Raji (cell line): ENCODE results near the gene MRAP.

Experiments used
- POLR2A ChIP-seq: IDR thresholded peaks from 2 replicates; pipeline ENCODE4 v1.6.1; 2011; ENCODE audit warnings: low read depth, low read length, control low read depth; ENCODE audit not compliant: insufficient read depth

Gene MRAP

DNA sequence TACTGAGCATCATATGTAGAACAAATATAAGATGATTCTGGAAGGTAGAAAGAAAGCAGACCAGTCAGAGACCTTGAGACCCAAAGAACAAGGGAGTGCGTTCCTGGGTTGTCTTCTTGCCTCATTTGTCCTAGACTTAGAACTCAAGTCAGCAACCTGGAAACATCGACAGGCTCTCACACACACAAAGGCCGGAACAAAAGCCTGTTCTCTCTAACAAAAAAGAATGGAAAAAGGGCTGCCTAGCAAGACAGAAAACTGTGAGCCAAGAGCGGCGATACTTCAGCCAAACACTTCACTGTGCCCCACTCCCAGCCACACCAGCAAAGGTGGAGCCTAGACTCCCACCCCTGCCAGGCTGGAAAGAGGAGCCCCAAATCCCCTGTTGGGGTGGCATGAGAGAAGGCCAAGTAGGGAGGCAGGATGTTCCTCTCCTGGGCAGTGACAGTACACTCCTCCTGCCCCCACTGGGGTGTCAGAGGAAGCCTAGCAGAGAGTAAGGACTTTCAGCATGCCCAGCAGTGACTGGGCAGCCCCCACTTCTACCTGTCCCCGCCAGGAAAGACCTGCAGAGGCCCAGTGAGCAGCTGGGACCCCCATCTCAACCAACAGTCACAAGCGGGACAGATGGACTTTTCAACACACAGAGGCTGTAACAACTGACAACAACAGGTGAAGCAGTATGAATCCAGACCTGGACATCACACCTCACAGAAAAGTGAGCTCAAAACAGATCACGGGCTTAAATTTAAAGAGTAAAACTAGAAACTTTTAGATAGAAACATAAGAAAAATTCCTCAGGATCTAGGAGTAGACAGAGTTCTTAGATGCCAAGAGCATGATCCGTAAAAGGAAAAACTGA lies 33.0 kb downstream of the MRAP start:
- TF ChIP-seq POLR2A: no peak

DNA sequence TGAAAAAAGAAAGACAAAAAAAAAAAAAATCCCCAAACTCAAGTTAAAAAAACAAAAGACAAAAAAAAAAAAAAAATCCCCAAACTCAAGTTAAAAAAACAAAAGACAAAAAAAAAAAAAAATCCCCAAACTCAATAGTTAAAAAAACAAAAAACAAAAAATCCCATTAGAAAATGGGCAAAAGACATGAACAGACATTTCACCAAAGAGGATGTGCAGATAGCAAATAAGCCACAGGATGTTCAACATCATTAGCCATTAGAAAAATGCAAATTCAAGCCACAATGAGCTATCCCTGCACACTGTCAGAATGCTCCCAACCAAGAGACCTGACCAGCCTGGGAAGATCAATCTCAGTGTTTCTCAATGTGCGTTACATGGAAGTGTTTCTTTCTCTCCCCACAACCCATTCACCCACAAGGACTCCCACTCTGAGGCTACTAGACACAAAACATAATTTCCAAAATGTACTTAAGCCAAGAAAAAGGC lies 33.9 kb downstream of the MRAP start:
- no peak for TF ChIP-seq POLR2A

DNA sequence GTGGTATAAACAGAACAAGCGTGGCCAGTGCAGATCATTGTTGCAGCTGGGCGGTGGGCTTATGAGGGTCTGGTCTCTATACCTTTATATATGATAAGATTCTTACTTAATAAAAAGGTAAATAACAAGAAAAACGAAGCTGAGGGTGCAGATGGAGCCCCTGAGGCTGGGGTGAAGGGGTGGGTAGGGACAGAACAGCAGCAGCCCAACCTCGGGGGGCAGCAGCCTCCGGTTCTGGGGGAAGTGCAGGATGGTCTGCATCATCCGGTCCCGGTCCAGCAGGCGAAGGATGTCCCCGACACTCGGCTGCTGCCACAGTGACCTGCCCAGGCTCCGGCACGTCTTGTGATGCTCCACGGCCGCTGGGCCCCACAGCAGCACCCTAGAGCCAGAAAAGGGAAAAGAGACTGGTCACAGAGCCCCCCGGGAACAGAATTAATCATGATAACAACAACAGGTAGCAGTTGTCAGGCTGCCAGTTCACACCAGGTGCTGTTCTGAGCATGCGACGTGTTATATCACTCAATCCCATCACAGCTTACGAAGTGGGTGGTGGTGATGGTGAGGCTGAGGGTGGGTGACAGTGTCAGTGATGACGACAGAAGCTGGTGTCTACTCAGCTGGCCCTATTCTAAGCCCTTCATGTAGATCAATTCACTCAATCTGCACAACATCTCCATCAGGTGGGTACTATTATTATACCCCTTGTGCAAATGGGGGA lies 35.5 kb downstream of the MRAP start:
- no peak for TF ChIP-seq POLR2A

DNA sequence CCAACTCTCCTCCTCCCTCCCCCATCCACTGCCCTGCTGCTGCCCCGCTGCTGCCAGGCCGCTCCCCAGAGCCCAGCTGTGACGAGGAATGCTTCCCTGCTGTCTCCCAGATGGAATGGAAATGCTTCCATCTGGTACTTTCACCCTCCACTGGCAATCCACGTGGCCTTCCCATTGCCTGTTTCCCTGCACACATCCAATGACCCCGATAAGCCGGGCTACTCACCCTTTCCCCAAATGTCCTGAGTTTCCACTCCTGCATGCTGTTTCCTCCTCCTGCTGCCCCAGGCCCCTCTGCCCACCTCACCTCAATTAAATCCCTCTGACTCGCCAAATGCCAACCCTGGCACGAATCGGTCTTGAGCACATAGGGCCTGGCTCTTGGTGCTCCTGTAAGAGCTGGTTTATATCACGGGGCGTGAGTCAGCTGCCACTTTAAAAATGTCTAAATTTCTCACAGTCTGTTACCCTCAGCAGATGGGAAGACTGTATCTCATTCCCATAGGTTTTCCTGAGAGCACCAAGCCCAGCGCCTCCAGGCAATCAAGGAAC lies 36.4 kb downstream of the MRAP start:
- no peak for TF ChIP-seq POLR2A

DNA sequence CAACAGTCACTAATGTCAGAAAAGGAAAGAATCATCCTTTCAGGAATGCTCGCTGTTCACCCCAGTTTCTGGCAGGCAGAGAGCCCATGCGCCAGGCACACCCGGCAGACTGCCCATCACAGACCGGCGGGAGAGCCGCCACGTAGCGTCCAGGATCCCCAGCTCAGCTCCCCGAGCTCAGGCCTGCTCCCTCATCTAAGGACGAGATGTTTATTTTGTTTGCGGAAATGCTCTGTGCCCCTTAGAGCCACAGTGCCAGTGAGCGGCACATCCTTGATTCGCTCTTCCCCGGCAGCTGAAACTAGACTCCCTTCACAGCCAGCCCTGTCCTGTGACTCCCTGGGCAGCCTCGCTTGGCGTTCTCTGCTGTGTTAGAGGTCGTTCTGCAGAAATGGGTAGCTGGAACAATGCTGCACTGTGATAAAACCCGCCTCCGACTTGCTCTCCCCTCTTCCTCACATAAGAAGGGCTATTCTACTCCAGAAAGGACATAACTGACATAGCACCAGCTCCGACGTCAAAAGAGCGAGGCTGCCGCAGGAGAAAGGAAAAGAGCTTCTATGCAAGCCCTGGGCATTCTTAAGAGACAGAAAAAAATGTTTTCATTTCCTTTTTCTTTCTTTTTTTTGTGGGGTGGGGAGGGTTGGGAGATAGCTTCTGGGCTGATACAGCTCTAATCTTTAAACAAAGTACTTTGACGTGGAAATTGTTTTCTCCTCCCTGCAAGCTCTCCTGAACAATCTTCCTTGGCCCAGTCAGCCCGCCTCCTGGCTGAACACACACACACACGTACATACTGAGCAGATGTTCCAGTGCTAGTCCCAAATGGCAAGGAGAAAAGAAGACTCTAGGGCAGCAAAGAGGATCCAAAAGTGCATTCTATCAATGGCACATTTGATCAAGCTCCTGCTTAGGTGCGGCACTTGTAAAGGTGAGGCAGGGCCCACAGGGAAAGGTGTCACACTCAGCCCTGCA lies 37.2 kb downstream of the MRAP start:
- no peak for TF ChIP-seq POLR2A

DNA sequence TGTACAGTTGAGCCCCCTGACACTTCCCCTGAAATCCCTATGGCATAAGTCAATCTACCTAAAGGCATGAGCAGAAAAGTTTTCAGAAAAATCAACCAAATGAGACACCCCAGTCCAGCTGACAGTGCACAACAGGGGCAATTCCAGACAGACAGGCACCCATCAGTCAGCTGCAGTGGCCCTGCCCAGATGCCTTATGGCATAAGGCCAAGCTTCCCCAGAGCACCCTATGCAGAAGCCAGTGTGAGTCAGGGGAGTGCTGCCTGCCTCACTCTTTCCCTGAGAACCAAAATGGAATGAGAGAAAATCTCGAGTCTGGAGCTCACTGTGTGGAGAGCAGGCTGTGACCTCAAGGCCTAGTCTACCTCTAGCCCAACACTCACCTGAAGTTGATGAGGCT lies 38.1 kb downstream of the MRAP start:
- TF ChIP-seq POLR2A: no peak

DNA sequence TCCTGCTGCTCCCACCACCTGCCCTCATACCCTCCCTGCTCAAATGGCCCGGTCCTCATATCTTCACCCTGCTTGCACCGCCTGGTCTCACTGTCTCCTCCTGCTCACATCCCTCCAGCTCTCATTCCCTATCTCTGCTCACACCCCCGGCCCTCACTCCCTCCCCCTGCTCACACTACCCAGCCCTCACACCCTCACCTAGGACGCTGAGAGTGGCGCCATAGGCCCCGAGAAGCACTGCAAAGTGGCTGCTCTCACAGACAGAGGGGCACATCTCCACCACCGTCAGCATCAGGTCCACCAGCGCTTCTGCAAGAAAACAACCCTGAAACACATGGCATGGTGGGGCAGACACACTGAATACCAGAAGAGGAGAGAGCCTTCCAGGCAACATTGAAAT lies 38.6 kb downstream of the MRAP start:
- TF ChIP-seq POLR2A: no peak

DNA sequence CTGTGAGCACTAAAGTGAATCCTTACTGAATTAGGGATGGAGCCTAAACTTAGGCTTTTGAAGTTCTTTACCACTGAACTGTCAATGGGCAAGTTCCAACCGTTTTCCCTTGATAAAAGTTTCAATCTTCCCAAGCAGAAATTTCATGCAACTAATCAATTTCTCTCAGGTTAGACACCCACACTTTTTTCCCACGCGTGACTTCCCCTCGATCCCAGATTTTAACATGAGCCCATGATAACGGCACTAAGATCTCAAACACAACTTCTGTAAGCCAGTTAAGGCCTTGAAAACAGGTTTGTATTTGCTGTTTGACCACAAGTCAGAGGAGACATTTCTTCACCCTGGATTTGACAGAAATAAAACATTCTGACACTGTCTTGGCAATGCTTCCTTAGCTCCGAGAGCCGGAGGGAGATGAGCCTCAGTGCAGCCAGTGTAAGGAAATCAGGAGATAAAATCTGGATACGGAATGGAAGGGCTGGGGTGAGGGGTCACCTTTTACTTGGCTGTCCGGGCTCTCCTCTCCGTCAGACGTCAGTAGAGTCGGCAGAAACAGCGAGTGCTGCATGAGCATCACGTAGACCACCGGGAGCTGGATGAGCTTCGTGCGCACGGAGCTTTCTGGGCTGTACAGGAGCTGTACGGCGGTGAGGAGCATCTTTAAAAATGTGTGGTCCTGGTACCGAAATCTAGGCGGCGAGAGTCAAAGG lies 39.7 kb downstream of the MRAP start:
- TF ChIP-seq POLR2A: no peak

DNA sequence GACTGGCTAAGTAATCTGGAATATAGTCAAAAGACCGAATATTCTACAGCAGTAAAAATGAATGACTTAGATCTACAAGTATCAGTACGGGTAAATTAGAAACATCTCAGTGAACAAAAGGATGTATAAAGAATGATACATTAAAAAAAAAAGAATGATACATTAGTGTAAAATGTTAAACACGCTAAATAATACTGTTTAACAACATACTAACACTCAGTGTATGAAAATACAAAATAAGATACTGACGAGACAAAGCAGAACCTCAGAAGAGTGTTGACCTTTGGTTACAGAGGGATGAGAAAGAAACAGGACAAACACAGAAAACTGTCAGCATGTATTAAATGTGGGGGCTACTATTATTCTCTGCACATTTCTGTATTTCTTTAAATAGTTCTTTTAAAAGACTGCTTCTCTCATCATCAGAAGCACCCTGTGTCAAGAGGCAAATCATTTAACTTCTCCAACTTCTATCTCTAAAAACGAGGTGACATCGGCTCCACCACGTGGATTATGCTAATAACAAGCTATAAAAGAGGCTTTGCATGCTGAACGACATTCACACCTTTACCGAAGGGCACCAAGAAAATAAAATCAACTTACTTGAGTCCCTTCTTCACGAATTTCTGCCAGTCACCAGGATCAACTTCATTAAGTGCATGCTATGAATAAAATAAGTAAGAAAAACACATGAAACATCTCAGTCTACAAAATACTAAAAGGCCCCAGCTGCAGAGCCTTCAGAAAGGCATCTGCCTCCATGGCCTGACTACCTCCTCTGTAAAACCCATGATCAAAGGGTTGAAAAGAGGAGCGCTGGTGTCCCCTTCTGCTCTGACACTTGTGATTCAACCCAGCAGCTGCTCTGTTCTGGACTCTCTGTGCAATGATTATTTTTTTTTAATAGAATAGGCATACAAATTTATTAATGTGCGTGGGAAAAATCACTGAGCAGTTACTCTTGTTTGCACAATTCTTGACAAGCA lies 42.5 kb downstream of the MRAP start:
- TF ChIP-seq POLR2A: no peak

DNA sequence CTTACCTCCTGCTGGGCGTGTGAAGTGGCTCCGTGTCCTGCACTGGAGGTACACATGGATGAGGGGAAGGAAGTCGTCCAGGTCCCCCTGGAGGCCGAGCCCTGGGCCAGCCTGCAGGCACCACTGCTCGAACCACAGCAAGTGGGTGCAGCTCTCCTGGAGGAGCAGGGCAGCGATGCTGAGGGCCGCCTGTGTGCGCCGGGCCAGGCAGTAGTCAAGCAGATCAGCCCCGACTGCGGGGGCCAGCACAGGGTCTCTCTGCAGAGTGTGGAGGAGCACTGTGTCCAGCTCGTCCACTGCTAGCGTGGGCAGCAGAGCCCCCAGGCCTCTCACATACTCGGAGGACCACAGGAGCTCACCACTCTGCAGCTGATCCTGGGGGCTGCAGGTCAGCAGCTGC lies 48.3 kb downstream of the MRAP start:
- no peak for TF ChIP-seq POLR2A

DNA sequence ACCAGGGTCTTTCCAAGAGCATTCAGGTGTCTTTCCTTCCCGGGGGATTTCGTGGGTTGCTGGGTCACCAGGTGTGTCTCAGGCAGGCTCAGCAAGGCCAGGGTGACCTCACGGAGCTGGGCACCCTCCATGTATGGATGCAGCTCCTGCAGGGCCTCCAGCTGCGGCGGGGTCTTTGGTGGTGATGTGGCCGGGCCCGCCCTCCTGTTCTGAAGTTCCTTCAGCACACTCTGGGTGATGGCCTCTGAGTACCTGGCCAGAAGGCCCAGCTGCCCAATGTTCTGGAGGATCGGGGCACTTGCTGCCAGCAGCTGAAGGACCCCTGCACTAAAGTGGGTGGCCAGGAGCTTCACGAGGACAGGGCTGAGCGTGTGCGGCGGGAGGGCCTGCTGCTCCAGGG lies 48.7 kb downstream of the MRAP start:
- no peak for TF ChIP-seq POLR2A

DNA sequence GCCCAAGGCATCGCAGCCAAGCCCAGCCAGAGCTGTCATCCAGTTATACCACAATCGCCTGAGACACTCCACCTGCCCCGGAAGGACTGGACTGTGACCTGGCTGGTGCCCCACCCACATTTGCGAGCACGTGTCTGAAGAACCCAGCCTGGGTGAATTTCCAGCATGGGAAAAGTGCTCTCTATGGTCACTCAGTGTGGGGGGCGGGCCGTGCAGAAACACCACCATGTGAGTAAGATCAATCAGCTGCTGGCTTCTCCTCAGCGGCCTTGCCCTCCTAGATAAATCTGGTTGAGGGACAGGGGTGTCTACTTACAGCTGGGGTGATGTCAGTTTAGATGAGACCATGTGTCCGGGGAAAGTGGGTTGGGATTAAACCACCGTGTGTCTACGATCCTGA lies 49.3 kb downstream of the MRAP start:
- no peak for TF ChIP-seq POLR2A
